A549 (cell line): ENCODE data around the gene SEPTIN11.

ENCODE experiments used
- CTCF ChIP-seq: fragments of >200 bp; sonication (Bioruptor Twin); formaldehyde crosslinking; IDR thresholded peaks from 3 replicates; pipeline ENCODE4 v1.5.1; 2016
- EP300 ChIP-seq, 2 experiments: fragments of >200 bp; sonication (Bioruptor Twin); formaldehyde crosslinking; IDR thresholded peaks; 2 replicates in 1 of 2; 3 replicates in 1 of 2; pipeline ENCODE4 v1.6.1; 2016 to 2017
- GATA3 ChIP-seq: IDR thresholded peaks from 2 replicates; pipeline ENCODE4 v1.6.1; 2012; ENCODE audit warnings: borderline replicate concordance
- HDAC2 ChIP-seq: fragments of 200-600 bp; sonication (generic); IDR thresholded peaks from 2 replicates; pipeline ENCODE4 v1.6.1; 2016
- NPAS2 ChIP-seq: fragments of 250-450 bp; sonication (Bioruptor Pico); IDR thresholded peaks from 2 replicates; pipeline ENCODE4 v1.8.0; 2022; ENCODE audit warnings: mild to moderate bottlenecking, moderate library complexity, borderline replicate concordance
- USF2 ChIP-seq: fragments of 450-650 bp; IDR thresholded peaks from 2 replicates; pipeline ENCODE4 v1.6.1; 2014; ENCODE audit warnings: antibody characterized with exemption

- TF ChIP-seq CTCF (no peak), NPAS2 (CRISPR knock-in tag) (no peak), EP300 (IDR thresholded peaks at IDR 0.05) (no peak), HDAC2 (no peak), USF2 (no peak), GATA3 (no peak)
Measured at GRCh38 chr4:76950052-76950955, 752 bp downstream of the SEPTIN11 start.
